GM04504 (cell line): ENCODE results near the gene MKLN1.
"Not testable (repeated sequence)": the region's sequence is repeated elsewhere in the genome, so short reads cannot be mapped to it uniquely, and the experiment has no call there.

ENCODE experiments used
- DNase-seq: peaks from one replicate; pipeline ENCODE4 v3.0.0-alpha.2; 2012; ENCODE audit warnings: low read depth

Gene MKLN1

DNA sequence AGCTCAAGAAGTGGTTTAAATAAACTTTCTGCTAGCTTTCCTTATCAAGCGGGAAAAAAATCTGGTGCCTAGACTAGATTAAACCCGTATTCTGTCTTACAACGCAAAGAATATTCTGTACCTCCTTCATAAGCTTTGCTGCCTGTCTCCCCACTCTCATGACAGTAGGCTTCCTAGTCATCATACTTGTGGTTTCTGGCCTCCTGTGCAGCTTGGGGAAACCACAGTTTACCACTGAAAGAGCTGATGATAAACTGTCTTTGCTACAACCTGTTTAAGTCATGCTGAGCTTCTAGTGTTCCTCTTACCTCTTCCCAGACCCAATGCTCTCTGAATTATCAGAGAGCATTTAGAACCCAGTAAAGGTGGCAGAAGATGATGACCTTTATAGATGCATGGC lies 173.7 kb downstream of the MKLN1 start:
- peak; percentile 42 for DNase-seq

DNA sequence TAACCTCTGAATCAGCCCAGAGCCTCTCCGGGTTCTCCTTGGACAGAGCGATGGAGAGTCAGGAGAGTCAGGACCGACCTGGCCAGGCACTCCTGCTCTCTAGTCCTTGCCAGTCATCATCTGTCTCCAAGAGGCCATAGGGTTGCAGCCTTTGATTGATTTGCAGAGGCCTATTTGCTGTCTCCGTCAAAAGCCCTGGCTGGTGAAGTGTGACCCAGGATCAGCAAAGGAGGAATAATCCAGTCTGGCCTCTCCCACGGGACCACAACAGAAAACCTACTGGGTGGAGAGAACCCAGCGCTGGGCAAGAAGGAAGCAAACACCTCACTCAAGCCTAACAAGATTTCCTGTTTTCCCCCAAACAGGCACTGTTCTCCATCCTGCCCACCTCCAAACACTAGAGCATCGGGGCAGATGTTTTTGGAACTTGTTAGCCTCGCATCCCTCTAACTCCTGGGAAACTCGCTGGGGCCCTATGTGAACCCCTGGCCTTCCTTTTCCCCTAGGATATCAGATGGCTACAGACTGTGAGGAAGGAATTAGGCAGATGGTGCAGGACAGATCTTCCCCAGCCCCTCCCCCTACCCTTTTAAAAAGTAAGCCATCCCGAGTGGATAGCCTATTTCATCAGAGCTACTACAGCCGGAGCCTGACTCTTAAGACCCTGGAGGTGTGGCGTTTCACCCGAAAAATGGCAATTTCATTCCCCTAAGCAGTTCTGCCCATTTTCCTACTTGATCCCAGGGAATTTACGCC lies 174.4 kb downstream of the MKLN1 start:
- DNase-seq = no peak

DNA sequence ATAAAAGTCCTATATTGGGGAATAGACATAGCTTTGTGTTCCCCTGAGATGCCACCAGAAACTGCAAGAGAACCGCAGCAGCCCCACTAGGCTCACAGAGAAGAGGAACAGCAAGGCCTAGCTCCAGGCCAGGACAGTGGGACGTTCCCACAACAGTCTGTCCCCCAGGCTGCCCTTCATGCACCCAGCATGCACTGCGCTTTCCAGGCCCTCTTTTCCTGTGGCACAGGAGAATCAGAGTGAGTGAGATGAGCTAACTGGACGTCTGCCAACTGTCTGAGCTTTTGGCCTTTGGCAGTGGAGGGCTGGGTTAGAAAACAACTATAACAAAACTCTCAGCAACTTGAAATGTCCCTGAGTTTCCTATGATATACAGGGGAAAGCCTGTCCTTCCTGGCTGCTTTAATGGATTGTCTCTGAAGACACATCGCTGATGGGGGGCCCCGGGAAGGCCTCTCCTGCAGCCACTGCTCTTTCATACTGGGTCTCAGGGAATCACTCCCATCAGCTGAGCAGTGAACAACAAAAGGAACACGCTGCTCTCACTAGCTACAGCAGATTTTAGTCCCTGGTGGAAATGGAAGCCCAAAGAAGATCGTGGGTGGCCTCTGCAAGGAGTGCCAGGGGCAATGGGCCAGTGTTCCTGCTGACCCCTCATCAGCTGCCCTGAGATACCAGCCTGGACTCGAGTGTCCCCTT lies 175.3 kb downstream of the MKLN1 start:
- DNase-seq = peak; percentile 45

DNA sequence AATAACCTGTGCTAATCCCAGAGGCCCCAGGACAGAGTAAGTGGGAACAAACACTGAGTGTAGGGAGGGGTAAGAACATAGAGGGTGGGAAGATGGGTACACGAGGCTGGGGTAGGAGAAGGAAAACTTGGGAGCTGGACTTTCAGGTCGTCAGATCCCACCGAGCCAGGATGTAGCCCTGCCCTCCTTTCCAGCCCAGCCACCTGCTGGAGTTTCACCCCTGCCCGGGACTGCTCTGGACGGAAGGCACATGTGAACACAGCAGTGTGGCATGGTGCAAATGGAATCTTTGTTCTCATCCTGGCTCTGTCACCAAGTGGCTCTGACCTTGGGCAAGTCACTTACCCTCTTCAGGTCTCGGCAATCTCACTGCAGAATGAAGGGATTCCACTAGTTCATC lies 176.0 kb downstream of the MKLN1 start:
- DNase-seq = no peak

DNA sequence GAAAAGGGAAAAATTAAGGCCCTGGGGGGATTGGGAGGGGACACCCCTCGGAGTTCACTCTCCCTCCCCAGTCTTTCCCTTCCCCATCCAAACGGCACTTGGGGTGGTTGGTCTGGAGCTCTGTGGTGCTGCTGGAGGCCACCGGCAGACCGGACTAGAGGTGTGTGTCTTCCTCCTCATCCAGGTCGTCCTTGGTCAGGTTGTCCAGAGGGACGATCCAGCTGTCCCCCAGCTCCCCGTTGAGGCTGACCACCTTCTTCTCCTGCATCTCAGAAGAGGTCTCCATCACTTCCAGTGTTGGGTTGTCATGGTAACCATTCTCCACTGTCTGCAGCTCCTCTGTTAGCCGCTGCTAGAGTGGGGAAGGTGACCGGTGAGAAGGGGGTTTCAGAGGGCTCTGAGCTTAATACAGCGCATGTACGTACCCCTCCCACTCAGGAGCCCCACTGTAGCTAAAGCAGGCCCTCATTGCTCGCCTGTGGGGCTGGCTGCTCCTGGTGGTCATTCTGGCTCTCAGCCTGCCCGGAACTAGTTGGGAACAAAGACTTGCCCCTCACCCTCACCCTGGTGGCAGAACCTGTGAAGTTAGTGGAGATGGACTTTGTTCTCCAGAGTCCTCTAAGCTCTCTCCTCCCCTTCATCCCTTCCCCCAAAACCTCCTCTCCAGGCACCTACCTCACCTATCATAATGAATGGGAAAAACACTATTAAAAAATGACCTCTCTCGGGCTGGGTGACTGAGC lies 176.7 kb downstream of the MKLN1 start:
- DNase-seq = no peak

DNA sequence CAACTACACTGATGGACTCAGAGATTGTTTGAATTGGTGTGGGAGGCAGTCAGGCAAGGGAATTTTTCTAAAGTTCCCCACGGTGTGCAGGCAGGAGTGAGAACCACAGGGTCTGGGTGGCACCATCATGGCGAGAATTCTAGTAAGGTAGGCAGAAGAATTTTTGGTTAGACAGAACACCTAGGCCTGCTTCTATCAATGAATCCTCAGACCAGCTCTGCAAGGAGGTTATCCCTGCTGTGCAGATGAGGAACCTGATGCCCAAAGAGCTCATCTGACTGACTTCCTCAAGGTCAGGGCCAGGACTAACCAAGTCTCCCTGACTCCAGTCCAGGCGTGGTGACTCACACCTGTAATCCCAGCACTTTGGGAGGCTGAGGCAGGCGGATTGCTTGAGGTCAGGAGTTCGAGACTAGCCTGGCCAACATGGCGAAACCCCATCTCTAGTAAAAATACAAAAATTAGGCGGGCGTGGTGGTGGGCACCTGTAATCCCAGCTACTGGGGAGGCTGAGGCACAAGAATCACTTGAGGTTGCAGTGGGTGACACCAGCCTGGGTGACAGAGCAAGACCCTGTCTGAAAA lies 177.5 kb downstream of the MKLN1 start:
- DNase-seq = not testable (repeated sequence)

DNA sequence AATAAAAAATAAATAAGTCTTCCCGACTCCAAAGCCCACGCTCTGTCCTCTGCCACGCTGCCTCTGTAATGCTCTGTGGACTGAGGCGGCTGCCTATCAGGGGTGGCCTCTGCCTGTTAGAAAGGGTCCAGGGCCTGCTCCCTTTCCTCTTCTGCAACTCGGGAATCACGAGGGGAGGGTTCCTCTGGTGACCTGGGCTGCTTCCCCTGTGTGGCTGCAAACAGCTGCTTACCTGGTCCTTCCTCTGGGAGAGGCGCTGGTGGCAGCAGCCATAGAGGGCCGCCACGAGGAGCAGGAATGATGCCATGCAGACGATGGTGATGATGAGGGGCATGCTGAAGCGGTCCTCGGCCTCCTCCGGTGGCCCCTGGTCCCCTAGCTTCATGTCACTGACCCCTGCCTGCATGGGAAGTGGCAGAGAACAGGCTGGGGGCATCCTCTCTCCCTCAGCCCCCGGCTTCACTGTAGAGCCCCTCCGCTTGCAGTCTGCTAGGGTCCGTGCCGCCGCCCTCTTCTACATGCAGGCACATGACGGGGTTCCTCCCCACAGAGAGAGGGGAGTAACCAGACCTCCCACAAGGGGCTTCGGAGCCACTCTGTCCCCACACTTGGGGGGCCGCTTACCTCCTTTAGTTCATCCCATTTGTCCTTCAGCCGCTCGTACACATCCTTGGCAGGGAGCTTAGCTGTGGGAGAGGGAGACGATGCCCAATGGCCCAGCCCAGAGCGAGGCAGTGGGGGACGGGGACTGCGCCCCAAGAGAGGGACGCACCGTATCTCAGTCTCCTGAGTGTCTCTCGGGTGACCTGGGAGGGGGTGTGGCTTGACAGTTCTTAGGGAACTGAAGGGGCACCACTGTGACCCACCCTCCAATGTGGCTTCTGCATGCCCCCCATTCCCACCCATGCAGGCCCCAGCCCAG lies 178.2 kb downstream of the MKLN1 start:
- no peak for DNase-seq

DNA sequence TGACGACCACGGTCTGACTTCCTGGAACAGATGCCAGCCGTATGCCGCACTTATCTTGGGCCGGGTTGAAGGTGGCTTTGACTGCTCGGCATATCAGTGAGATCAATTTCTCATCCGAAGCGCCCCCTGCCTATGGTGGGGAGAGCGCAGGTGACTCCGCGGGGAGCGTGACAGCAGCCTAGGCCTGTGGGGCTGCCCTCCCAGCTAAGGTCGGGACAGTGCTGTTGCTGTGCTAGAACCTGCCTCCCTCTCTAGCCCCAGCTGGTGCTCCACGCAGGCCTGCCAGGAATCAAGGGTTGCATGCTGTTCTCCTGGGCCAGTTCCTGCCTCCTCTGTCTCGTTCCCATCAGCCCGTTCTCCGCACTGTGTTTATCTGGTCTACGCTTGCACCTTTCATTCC lies 178.9 kb downstream of the MKLN1 start:
- no peak for DNase-seq

DNA sequence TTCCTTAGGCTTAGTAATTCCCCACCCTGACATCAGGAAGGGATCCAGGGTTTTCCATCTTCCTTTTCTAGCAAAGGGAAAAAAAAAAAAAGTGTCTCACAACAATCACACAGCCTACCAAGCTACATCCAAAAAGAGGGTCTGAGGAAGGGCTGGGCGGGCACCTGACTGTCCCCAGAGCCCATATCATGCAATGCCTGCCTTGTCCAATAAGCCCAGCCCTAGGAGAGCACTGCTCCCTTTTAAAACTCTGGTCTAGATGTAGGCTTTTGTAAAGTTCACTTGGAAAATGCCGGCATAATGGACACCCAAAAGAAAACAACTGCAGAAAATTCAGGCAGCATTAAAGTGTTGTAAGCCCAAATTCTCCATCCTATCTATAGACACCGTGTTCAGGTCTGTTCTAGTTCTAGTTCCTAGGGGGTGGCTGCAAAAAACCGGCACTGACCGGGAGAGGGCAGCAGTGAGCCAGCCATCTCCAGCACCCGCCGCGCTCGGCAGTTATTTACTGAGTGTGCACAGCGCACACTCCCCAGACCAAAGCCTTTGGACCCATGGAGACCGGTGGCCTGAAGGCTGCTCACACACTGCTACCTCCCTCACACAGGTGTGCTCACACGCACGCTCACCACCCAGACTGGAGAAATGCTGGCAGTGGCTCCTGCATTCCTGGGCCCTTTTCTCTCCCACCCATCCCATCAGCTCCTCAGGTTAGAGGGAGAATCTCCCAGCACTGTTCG lies 180.1 kb downstream of the MKLN1 start:
- DNase-seq = peak; percentile 50

DNA sequence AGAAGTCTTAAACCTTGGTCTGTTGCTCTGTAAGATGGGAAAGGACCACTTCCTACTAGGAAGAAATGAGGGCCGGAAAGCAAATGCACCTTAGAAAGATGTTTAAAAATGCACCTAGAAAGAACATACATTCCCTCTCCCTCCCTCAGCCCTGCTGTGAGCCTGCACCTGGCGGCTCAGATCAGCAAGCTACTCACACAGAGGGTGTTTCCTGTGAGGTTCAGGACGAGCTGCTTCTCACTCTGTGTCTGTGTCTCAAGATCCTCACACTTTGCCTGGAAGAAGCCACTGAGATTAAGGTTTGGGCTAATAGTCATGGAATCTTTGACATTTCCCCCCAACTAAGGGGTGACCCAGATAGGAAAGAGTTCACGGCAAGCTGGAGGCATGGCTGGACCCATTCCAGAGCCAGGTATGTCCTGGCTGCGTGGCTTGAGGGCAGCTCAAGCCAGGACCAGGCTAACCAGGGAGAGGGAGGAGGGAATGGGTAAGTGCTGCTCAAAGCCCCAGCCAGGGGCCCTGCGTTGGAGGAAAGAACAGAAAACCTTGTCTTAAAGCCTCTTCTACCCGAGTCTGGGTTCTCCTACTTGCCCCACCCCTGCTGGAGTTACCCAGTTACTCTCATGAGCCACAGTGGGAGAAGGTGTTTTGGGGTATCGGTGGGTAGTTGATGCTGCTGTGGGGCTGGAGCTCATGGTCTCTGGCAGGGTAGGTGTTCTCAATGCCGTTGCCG lies 181.2 kb downstream of the MKLN1 start:
- no peak for DNase-seq

DNA sequence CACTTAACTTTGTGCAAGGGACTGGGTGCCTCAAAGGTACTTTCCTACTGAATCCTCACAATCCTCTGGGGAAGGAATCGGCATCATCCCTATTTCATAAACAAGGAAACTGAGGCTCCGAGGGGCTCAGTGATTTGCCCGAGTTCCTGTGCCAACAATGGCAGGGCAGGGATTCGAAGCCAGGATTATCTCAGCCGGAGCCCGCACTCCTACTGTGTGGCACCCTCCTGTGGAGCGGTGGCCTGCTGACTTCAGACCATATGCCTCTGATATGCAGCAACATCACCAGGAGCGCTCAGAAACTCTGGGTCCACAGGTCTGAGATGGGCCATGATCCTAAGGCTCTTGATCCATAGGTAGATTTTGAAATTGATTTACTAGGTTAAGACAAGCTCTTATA lies 182.1 kb downstream of the MKLN1 start:
- no peak for DNase-seq

DNA sequence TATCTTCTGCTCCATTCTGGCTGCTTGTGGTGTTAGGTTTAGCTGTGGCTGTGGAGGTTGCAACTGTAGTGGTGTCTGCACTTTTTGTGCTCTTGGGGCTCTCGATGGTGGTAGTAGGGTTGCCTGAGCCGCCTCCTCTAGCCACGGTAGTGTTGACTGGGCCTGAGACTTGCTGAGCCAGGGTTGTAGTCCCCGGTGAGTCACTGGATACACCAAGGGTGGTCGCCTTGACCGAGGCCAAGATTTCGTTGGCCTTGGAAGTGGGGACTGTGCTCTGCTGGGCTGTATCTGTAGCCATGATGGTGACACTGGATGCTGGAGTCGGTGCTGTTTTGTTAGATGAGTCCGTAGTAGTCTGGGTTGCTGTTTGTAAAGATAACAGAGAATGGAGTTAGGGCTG lies 183.4 kb downstream of the MKLN1 start:
- DNase-seq = no peak

DNA sequence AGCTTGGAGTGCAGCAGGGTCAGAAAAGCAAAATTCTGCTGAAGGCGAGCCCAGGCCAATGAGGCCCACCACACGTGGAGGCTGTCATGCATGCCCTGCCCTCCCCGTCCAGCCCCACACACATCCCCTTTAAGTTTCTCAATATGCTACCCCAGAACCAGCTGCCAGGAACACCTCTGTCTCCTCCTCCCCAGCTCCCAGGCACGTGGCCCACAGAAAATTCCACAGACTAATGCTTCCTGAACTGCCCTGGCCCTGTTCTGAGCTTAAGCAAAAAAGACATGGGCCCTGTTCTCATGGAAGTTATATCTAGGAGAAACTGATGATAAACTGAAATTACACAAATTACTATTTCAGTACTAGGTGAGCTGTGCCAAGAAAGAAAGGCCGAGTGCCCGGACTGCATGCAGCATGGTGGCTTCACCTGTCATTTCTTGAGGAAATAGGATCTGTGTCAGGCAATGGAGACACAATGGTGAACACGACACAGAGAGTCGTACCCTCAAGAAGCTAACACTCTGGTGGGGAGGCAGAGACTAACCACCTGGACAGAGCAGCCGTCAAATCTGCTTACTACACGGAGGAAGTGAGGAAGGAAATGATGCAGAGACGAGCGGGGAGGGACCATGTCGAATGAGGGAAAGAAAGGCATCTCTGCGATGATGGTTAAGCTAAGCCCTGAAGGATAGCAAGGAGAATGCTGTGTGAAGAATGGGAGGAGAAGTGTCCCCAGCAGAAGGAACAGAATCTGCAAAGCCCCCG lies 184.3 kb downstream of the MKLN1 start:
- no peak for DNase-seq

DNA sequence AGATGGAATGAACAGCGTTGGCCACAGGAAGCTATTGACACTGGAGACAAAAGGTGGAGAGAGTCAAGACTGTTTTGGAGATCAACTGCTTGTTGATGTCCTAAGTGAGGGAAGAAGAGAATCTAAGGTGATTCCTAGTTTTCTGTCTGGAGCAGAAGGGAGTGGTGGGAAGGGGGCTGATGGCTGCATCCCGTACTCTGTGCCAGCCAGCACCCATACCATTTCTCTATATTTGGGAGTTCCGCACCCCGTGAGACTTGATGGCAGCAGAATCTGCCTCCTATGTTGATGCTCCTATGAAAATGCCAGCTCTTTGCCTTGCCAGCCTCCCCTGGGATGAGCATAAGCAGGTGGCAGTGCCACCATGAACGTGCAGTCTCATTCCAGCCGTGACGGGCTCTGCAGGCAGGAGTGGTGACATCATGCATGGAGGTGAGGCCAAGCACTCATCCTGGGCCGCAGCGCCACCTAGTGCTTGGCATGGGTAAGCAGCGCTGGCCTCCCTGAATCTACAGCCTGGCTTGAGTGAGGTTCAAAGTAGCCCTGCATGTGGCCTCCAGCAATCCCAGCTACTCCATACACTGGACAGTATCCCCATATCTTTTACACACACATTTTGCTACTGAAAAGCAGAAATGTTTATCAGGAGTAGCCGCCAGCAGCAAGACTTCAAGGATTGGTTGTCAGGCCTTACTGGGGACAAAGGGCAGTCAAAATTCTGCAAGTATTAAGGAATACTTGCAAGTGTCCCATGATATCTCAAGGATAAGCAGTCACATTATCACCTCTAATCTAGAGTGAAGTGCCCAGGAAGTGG lies 185.8 kb downstream of the MKLN1 start:
- peak; percentile 57 for DNase-seq

DNA sequence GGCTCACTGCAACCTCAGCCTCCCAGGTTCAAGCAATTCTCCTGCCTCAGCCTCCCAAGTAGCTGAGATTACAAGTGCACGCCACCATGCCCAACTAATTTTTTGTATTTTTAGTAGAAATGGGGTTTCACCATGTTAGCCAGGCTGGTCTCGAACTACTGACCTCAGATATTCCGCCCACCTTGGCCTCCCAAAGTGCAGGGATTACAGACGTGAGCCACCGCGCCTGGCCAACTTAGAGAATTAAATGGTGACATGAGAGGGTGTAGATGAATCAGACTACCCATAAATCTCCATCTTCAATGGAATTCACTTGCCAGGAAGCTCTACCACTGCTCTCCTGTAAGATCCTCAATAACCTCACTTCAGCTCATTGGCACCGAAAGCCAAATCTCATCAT lies 187.8 kb downstream of the MKLN1 start:
- DNase-seq = not testable (repeated sequence)

DNA sequence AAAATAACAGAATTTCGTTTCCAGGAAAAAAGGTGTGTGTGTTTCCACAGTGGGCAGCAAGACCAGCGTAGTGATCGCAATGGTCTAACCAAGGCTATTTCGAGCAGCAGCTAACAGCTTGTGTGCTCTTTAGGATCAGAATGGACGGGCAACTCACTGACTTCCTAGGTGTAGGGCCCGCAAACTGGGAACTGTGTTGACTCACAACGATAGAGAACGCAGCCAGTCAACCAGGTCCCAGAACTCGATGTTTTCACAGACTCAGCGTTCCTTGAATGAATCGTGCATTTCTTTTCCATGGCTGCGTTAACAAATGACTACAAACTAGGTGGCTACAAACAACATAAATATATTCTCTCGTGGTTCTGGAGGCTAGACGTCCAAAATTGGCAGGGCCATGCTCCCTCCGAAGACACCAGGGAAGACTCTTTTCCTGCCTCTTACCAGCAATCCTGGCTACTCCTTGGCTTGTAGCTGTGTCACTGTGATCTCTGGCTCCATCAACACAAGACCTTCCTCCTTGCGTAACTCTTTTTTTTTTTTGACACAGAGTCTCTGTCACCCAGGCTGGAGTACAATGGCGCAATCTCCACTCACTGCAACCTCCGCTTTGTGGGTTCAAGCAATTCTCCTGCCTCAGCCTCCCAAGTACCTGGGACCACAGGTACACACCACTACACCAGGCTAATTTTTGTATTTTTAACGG lies 189.7 kb downstream of the MKLN1 start:
- no peak for DNase-seq

DNA sequence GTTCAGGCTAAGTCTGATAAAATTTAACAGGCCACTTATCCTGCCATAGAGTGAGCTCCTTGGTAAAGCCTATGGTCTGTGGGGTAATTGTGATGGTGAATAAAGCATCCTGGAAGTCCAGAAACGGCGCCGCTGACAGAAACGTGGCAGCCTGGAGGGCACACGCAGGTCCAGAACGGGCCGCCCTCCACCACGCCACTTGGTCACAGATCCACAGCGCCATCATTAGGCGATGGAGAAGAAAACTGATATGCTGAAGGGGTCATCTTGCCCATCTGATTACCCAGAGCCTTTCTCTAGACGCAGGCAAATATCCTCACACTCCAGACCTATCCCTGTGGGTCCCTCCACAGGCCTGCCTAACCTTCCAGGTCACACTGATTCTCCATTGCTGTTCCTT lies 190.9 kb downstream of the MKLN1 start:
- no peak for DNase-seq

DNA sequence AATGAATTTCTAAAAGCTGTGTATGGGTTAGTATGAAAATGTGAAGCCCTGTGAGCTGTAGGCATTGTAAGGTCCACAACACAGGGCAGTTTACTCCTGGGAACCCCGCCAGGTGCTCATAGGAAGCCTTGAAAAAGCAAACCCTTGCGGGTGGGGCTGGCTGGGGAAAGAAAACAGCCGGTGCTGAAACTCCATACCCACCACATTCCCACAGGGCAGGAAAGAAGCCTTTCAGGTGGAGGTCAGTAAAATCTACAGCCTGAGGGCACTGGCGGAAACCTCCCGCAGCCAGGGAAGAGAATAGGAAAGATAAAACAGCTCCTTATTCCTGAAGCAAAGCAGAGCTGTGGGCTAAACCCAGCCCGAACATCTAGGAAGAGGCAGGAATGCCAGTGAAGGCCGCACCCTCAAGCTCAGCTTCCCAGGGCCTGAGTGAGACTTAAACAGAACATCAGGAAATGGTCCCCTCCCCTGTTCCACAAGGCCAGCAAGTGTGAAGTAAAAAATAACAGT lies 194.0 kb downstream of the MKLN1 start:
- DNase-seq = no peak
